T-helper 2 cell treated with Interferon-gamma antibody and Interleukin-4, amounts not matched to agents 5 μg/mL and 100 μg/mL, for 36 hours (primary cell): ENCODE results near the gene PFN3.
A peak's percentile ranks its signal among the peaks of the same experiment; 100 is the strongest.

Source experiments
- DNase-seq: peaks from one replicate; pipeline ENCODE4 v3.0.0; 2021; ENCODE audit warnings: low spot score
- H3K27ac Mint-ChIP-seq: one replicate; pipeline ENCODE4 v1.8.0; 2021; ENCODE audit warnings: mild to moderate bottlenecking, mixed read lengths
- H3K27me3 Mint-ChIP-seq: one replicate; pipeline ENCODE4 v1.8.0; 2021; ENCODE audit warnings: low read depth, mixed read lengths
- H3K36me3 Mint-ChIP-seq: one replicate; pipeline ENCODE4 v1.8.0; 2021; ENCODE audit warnings: low read depth, mixed read lengths
- H3K4me1 Mint-ChIP-seq: one replicate; pipeline ENCODE4 v1.8.0; 2021; ENCODE audit warnings: low read depth, mixed read lengths
- H3K4me3 Mint-ChIP-seq: one replicate; pipeline ENCODE4 v1.8.0; 2022; ENCODE audit warnings: mild to moderate bottlenecking, moderate library complexity, mixed read lengths
- H3K9me3 Mint-ChIP-seq: one replicate; pipeline ENCODE4 v1.8.0; 2021; ENCODE audit warnings: mixed read lengths

The PFN3 gene

DNA sequence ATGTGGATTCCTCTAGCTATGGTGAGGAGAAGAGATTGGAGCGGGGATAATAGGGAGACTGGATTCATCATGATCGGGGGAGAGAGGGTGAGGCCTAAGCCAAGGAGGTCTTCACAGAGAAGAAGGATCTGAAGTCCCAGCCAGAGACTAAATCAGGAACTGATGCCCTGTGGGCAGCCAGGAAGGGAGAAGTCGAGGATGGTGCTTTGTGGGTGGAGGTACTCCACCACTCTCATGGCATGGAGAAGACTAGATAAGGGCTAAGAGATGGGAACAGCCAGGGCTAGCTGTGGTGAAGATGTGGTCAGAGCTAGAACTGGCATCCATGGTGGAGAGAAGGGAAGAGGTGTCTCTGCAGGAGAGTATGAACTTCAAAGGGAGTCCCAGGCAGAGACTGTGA, 45.8 kb downstream of the PFN3 start:
- no peak for DNase-seq
- H3K9me3 Mint-ChIP-seq = peaks cover 17% of the 10 kb centered on the region
- H3K36me3 Mint-ChIP-seq = peaks cover 30% of the 10 kb centered on the region
- H3K4me1 Mint-ChIP-seq = peaks cover 55% of the 10 kb centered on the region
- no peaks in the 10 kb centered on the region for H3K27me3 Mint-ChIP-seq
- H3K4me3 Mint-ChIP-seq = no peak overlapping the region
- H3K27ac Mint-ChIP-seq = no peak overlapping the region

DNA sequence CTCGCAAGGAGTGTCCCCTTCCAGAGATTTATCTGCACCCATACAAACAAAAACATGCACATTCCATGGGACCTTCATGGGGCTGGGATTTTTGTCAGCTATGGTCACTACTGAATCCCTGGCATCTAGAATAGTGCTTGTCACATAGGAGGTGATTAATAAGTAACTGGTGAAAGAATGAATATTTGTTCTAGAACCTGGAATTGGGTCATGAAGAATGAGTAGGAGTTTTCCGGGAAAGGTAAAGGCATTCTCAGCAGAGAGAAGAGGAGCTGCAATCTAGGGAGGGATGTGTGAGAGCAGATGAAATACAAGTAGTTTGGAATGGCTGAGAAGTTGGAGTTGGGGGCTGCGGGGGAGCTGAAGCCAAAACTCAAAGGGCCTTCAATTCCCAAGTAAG, 46.2 kb downstream of the PFN3 start:
- H3K9me3 Mint-ChIP-seq = peaks cover 17% of the 10 kb centered on the region
- peaks cover 30% of the 10 kb centered on the region for H3K36me3 Mint-ChIP-seq
- peaks cover 54% of the 10 kb centered on the region for H3K4me1 Mint-ChIP-seq
- DNase-seq = no peak
- no peak overlapping the region for H3K27ac Mint-ChIP-seq
- no peak overlapping the region for H3K4me3 Mint-ChIP-seq
- H3K27me3 Mint-ChIP-seq = no peaks in the 10 kb centered on the region

DNA sequence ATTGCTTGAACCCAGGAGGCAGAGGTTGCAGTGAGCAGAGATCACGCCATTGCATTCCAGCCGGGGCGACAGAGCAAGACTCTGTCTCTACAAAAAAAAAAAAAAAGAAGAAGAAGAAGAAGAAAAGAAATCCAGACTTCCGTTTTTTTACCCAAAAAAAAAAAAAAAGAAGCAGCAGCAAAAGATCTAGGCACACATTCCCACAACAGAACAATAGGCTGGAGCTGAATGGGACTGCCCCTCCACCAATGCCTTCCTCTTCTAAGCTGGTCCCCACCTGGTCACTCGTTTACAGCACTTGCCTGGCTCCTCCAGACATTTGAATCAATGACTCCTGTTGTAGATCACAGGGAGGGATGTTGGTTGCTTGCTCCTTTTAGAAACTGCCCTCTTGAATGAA, 47.4 kb downstream of the PFN3 start:
- Mint-ChIP-seq H3K27ac (no peak overlapping the region), H3K9me3 (peaks cover 17% of the 10 kb centered on the region), H3K4me1 (peaks cover 52% of the 10 kb centered on the region), H3K4me3 (peak overlapping the region; percentile 34), H3K36me3 (peaks cover 27% of the 10 kb centered on the region), H3K27me3 (no peaks in the 10 kb centered on the region)
- no peak for DNase-seq

DNA sequence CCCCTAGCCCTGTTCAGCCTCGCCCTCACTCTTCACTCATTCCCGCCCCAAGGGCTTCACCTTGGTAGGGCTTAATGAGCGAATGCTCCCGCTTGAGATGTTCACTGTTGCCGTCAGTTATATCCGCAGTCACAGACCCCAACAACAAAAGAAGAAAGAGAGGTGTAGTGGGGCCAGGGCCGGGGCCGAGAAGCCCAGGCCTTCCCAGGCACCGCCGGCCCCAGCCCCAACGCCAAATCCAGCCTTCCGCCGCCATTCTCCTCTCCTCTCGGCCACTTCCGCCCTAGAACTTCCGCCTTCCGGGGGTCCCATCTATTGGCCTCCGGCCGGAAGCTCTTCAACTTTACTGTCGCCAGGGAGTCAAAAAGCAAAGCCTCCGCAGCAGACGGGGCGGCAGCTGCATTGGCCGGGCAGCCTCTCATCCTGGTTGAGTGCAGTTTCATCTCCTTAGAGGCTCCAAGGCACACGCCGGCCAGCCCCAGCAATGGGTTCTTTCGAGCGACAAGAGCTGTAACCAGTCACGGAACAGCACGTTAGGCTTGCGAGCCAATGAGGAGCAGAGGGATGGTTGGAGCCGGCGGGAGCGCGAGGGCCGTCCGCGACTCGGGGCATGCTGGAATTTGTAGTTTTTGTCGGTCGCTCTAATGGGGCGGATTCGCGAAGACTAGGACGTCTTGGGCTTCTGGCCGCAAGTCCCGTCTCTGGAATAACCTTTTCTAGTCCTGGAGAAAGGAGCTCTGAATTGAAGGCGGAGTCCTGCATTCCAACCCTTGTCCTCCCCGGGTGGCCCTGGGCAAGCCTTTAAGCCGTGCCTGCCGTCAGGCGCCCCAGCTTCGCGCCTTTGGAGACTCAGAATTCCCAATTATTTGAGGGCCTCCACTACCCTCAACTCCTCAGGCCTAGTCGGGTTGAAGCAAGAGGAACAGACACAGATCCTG, 48.8 kb downstream of the PFN3 start, which contains the start of gene LMAN2:
Gene LMAN2, minus strand, starts transcription at position 277 of the 938 bp plus-strand sequence. Its CDS starts 21 bp downstream, at position 256.
- Mint-ChIP-seq H3K27me3 (no peaks in the 10 kb centered on the region), H3K9me3 (peaks cover 17% of the 10 kb centered on the region), H3K27ac (peak within 1 kb of the TSS; percentile 100), H3K4me3 (peak within 1 kb of the TSS; percentile 95), H3K36me3 (peaks cover 32% of the 10 kb centered on the region), H3K4me1 (peaks cover 52% of the 10 kb centered on the region)
- peak; percentile 92 for DNase-seq

DNA sequence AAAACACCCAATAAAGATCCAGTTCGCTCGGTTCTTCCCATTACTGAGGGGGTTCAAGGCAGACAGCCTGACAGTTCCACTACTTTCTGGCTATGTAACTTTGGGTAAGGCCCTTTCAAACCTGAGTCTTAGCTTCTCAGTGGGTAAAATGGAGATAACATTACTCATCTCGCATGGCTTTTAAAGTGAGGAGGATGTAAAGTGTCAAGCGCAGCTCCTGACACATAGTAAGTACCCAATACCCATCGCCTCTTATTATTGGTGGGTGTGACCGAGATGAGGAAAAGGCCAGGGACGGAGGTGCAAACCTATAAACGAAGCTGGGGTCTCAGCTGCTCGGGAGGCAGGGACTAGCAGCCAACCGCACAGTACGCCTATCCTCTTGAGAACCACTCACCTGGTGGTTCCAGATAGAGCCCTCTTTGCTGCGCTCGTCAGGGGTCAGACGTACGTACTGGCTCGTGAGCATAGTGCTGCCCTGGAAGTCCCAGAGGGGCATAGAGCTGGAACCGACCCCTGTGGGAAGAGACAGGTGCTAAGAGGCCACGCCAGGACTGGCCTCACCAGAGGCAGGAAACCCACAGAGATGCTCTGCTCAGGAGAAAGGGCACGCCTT, 49.6 kb downstream of the PFN3 start:
- H3K27ac Mint-ChIP-seq = peak overlapping the region; percentile 100
- no peak for DNase-seq
- peak overlapping the region; percentile 95 for H3K4me3 Mint-ChIP-seq
- peaks cover 16% of the 10 kb centered on the region for H3K9me3 Mint-ChIP-seq
- peaks cover 34% of the 10 kb centered on the region for H3K36me3 Mint-ChIP-seq
- H3K27me3 Mint-ChIP-seq = no peaks in the 10 kb centered on the region
- peaks cover 47% of the 10 kb centered on the region for H3K4me1 Mint-ChIP-seq
